ENCODE data around the gene TTC12. TPM values are rescaled to one million over a fixed set of nuclear protein-coding genes. Genes with fewer than 3 reads are reported as not detected.

Gene TTC12
- total and polyA plus RNA-seq, 9 of the 15 experiments (the other 6 are each of a cell fraction or from before 2014, with no cell fraction given) = 5.1 to 19.9 (median 13.4) TPM

DNA sequence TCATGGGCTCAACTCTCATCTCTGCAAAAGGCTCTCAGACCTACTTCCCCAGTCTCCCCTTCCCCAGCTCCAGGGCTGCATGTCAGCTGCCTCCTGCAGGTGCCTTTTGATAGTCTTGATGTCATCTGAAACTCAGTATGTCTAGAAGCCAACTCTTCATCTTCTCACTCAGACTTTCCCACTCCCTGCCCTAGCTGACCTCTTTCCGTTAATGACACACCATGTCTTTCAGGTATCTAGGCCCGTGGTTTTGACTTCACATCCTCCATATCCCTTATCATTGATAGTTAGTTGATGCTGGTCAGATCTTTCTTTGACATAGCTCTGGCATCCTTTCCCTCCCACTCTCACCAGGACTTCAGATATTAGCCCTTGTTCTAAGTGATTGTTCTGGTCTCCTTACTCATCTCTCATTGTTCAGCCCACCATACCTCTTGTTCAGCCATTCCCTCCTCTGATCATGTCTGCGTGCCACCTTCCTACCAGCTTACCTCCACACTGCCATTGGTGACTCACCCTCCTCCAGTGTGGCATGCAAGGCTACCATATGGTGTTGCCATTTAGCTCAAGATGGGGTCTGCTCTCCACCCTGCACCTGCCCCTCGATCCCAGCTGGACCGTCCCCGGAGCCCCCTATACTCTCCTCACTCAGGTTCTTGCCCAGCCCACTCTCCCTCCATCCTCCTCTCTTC lies 18.4 kb downstream of the TTC12 start:
- no peak overlapping the region for H3K4me3 ChIP-seq
- ChIA-PET POLR2A (interaction anchor here (0.7 to 1.5 kb wide), 2 partner anchors 34 to 766 kb away, joined by 3 read pairs; no protein-coding TSS in a partner anchor), CTCF (ENCODE audit: low intra/inter-chr PET ratio) (no interaction called here)
- H3K27ac ChIP-seq (ENCODE audit: extremely low read depth, low read depth, low read length) = no peak overlapping the region
- no peaks in the 10 kb centered on the region for H3K9me1 ChIP-seq (ENCODE audit: control insufficient read depth, insufficient read depth, low read length)
- H3K36me3 ChIP-seq (ENCODE audit: control insufficient read depth, insufficient read depth, low read length) = no peaks in the 10 kb centered on the region
- H3K9ac ChIP-seq (ENCODE audit: insufficient read depth in 1 of 2, low read depth in 2 of 2, low read length in 2 of 2) = no peak overlapping the region
- H3K4me2 ChIP-seq (ENCODE audit: insufficient read depth, low read length) = no peak overlapping the region
- BruUV-seq (replicated peaks) = no TSS peak
- WGBS (ENCODE audit: insufficient coverage, low coverage, missing lambda C conversion rate) = 47% methylated on average over 6 of the region's 6 CpGs
- no peak overlapping the region for H2AFZ ChIP-seq (ENCODE audit: low read depth, low read length)
- no peaks in the 10 kb centered on the region for H3K4me1 ChIP-seq (replicated peaks in 1 of 2; ENCODE audit: control insufficient read depth in 2 of 2, insufficient read depth in 2 of 2, low read length in 2 of 2)
- no peak for ATAC-seq
- intact Hi-C loops (cut with micrococcal nuclease) = no loop called here
- no peaks in the 10 kb centered on the region for H3K9me3 ChIP-seq (replicated peaks; ENCODE audit: control insufficient read depth, insufficient read depth, low read depth, low read length)
- DNase-seq (ENCODE audit: extremely low read depth in 1 of 4, low spot score in 3 of 4) = no peak
- no peak for TF ChIP-seq MCM7 (IDR thresholded peaks at IDR 0.05)
- no peak for TF ChIP-seq NFYB (IDR thresholded peaks at IDR 0.05; ENCODE audit: extremely low read depth, insufficient read length)
- TF ChIP-seq, protein P1, sequence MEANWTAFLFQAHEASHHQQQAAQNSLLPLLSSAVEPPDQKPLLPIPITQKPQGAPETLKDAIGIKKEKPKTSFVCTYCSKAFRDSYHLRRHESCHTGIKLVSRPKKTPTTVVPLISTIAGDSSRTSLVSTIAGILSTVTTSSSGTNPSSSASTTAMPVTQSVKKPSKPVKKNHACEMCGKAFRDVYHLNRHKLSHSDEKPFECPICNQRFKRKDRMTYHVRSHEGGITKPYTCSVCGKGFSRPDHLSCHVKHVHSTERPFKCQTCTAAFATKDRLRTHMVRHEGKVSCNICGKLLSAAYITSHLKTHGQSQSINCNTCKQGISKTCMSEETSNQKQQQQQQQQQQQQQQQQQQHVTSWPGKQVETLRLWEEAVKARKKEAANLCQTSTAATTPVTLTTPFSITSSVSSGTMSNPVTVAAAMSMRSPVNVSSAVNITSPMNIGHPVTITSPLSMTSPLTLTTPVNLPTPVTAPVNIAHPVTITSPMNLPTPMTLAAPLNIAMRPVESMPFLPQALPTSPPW (CRISPR knock-in tag; IDR thresholded peaks at IDR 0.05) = no peak
- TF ChIP-seq, protein P2, sequence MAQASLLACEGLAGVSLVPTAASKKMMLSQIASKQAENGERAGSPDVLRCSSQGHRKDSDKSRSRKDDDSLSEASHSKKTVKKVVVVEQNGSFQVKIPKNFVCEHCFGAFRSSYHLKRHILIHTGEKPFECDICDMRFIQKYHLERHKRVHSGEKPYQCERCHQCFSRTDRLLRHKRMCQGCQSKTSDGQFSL (CRISPR knock-in tag; IDR thresholded peaks at IDR 0.05) = no peak
- TF ChIP-seq, protein P2 (tag; IDR thresholded peaks at IDR 0.05) = no peak
- TF ChIP-seq, protein P3, sequence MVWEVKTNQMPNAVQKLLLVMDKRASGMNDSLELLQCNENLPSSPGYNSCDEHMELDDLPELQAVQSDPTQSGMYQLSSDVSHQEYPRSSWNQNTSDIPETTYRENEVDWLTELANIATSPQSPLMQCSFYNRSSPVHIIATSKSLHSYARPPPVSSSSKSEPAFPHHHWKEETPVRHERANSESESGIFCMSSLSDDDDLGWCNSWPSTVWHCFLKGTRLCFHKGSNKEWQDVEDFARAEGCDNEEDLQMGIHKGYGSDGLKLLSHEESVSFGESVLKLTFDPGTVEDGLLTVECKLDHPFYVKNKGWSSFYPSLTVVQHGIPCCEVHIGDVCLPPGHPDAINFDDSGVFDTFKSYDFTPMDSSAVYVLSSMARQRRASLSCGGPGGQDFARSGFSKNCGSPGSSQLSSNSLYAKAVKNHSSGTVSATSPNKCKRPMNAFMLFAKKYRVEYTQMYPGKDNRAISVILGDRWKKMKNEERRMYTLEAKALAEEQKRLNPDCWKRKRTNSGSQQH (CRISPR knock-in tag; IDR thresholded peaks at IDR 0.05) = no peak
- TF ChIP-seq ZNF75A (CRISPR knock-in tag; IDR thresholded peaks at IDR 0.05) = no peak
- TF ChIP-seq CBFA2T3 (IDR thresholded peaks at IDR 0.05) = no peak
- no peaks in the 10 kb centered on the region for H4K20me1 ChIP-seq (replicated peaks; ENCODE audit: control insufficient read depth, insufficient read depth, low read length)
- in situ Hi-C loops (cut with MboI) = no loop called here
- no peak for FAIRE-seq
- no peaks in the 10 kb centered on the region for H3K79me2 ChIP-seq (ENCODE audit: control insufficient read depth, insufficient read depth, low read length)
- no peaks in the 10 kb centered on the region for H3K27me3 ChIP-seq (ENCODE audit: control insufficient read depth in 2 of 2, insufficient read depth in 2 of 2, low read length in 2 of 2)
